HepG2 (cell line): ENCODE results near the gene OR4N5. TPM values are rescaled to one million over a fixed set of nuclear protein-coding genes. Genes with fewer than 3 reads are reported as not detected.

Source experiments
- ATAC-seq: fragments of 200-7000 bp; cut with Tn5 transposase; 3 replicates; pipeline ENCODE4 v1.9.1; 2020; ENCODE audit warnings: mild to moderate bottlenecking, moderate library complexity
- BruUV-seq: library from RNA; stranded (reverse); fragments of 400-500 nt; replicated peaks from 2 replicates; lab custom pipeline; 2021; lab: Mats Ljungman, UMichigan
- CTCF ChIA-PET: fragments of 300-600 bp; formaldehyde crosslinking; extraction: SDS; loops from one replicate; lab custom pipeline; 2021; ENCODE audit warnings: low total read pairs, inconsistent platforms, low intra/inter-chr PET ratio; lab: Yijun Ruan, JAX
- POLR2A ChIA-PET: fragments of 350-600 bp; sonication (Branson Sonifier 250); formaldehyde crosslinking; loops from one replicate; lab custom pipeline; 2020; ENCODE audit warnings: antibody characterized with exemption, inconsistent platforms; lab: Yijun Ruan, JAX
- DNase-seq: peaks from one replicate; pipeline ENCODE4 v3.0.0-alpha.2; 2015; ENCODE audit warnings: low spot score
- FAIRE-seq: peaks from 3 replicates; lab custom pipeline; 2011; peaks lifted over from hg19 to GRCh38; lab: Jason Lieb, UNC
- H2AFZ ChIP-seq: one replicate; pipeline ENCODE4 v1.6.1; 2011; ENCODE audit warnings: low read length, inconsistent platforms
- H3K27ac ChIP-seq: fragments of 300-600 bp; 3 replicates; pipeline ENCODE4 v1.8.0; 2011; ENCODE audit warnings: mixed run types, mild to moderate bottlenecking, mixed read lengths, low read length, inconsistent platforms; ENCODE audit not compliant: insufficient read depth; ENCODE audit errors: extremely low read length
- H3K27me3 ChIP-seq, 2 experiments: fragments of 200-600 bp in 1 of 2; 2 replicates in 1 of 2; 3 replicates in 1 of 2; pipeline versions ENCODE4 v1.6.0 to v1.8.0; 2011; ENCODE audit warnings: low read length in 2 of 2, mild to moderate bottlenecking in 2 of 2, moderate library complexity in 2 of 2, inconsistent platforms in 1 of 2; ENCODE audit not compliant: insufficient read depth in 2 of 2, control insufficient read depth in 1 of 2
- H3K36me3 ChIP-seq, 2 experiments: fragments of 200-600 bp in 1 of 2; replicated peaks in 1 of 2; 2 replicates in 1 of 2; 3 replicates in 1 of 2; pipeline versions ENCODE4 v1.5.1 to v1.8.0; 2011; ENCODE audit warnings: low read length in 2 of 2, inconsistent platforms in 1 of 2; ENCODE audit not compliant: insufficient read depth in 2 of 2, control insufficient read depth in 1 of 2
- H3K4me1 ChIP-seq: 2 replicates; pipeline ENCODE4 v1.5.1; 2012; ENCODE audit warnings: low read length, inconsistent platforms; ENCODE audit not compliant: insufficient read depth
- H3K4me2 ChIP-seq: 2 replicates; pipeline ENCODE4 v1.6.0; 2011; ENCODE audit warnings: low read depth, low read length, inconsistent platforms
- H3K4me3 ChIP-seq, 3 experiments: fragments of 200-600 bp in 1 of 3; sonication (generic), shearing (Covaris generic) in 1 of 3; replicated peaks in 1 of 3; 2 replicates each; pipeline ENCODE4 v1.5.1; 2011 to 2016; ENCODE audit warnings: low read length in 3 of 3, inconsistent platforms in 2 of 3, low read depth in 2 of 3, mild to moderate bottlenecking in 2 of 3, control low read depth in 1 of 3, mixed read lengths in 1 of 3; ENCODE audit not compliant: insufficient read depth in 1 of 3
- H3K79me2 ChIP-seq: one replicate; pipeline ENCODE4 v1.6.1; 2011; ENCODE audit warnings: low read length, inconsistent platforms; ENCODE audit not compliant: insufficient read depth
- H3K9ac ChIP-seq: 2 replicates; pipeline ENCODE4 v1.6.0; 2011; ENCODE audit warnings: mild to moderate bottlenecking, low read depth, low read length, inconsistent platforms; ENCODE audit not compliant: insufficient read depth
- H3K9me3 ChIP-seq: 2 replicates; pipeline ENCODE4 v1.5.1; 2012; ENCODE audit warnings: mild to moderate bottlenecking, low read length
- H4K20me1 ChIP-seq: 2 replicates; pipeline ENCODE4 v1.6.0; 2011; ENCODE audit warnings: inconsistent platforms, mild to moderate bottlenecking, low read length, moderate library complexity; ENCODE audit not compliant: insufficient read depth
- DRAP1 ChIP-seq: IDR thresholded peaks from 2 replicates; pipeline ENCODE4 v1.6.1; 2016; ENCODE audit warnings: missing genetic modification reagents, missing compliant biosample characterization
- FOXO1 ChIP-seq: sonication (generic); formaldehyde crosslinking; IDR thresholded peaks from 2 replicates; pipeline ENCODE4 v1.4.0; 2020; ENCODE audit warnings: missing genetic modification reagents
- LCORL ChIP-seq, 2 experiments: fragments of 450-650 bp in 1 of 2; sonication (generic) in 1 of 2; formaldehyde crosslinking in 1 of 2; IDR thresholded peaks; 2 replicates each; pipeline versions ENCODE4 v1.5.0 to v1.6.1; 2017 to 2020; ENCODE audit warnings: antibody characterized with exemption in 1 of 2, missing genetic modification reagents in 1 of 2
- MEIS2 ChIP-seq: sonication (generic); formaldehyde crosslinking; IDR thresholded peaks from 2 replicates; pipeline ENCODE4 v1.9.0; 2021; ENCODE audit warnings: mild to moderate bottlenecking, missing genetic modification reagents
- NAIF1 ChIP-seq: sonication (generic); formaldehyde crosslinking; IDR thresholded peaks from 2 replicates; pipeline ENCODE4 v1.5.0; 2020; ENCODE audit warnings: mild to moderate bottlenecking, missing genetic modification reagents, borderline replicate concordance
- NRL ChIP-seq: sonication (generic); formaldehyde crosslinking; IDR thresholded peaks from 2 replicates; pipeline ENCODE4 v1.5.0; 2020; ENCODE audit warnings: missing genetic modification reagents, mild to moderate bottlenecking, moderate library complexity, borderline replicate concordance
- ONECUT2 ChIP-seq: sonication (generic); formaldehyde crosslinking; IDR thresholded peaks from 2 replicates; pipeline ENCODE4 v1.4.0; 2020; ENCODE audit warnings: missing genetic modification reagents
- PHF20 ChIP-seq: sonication (generic); formaldehyde crosslinking; IDR thresholded peaks from 2 replicates; pipeline ENCODE4 v1.5.0; 2020; ENCODE audit warnings: mild to moderate bottlenecking, missing genetic modification reagents
- PITX1 ChIP-seq: sonication (generic); formaldehyde crosslinking; IDR thresholded peaks from 2 replicates; pipeline ENCODE4 v1.5.1; 2020; ENCODE audit warnings: mild to moderate bottlenecking, missing genetic modification reagents
- PTBP1 ChIP-seq: fragments of 200-400 bp; formaldehyde crosslinking; IDR thresholded peaks from 2 replicates; pipeline ENCODE4 v1.6.1; 2018; ENCODE audit warnings: low read length, low read depth; ENCODE audit not compliant: poor library complexity, severe bottlenecking
- ZNF362 ChIP-seq: sonication (generic); formaldehyde crosslinking; IDR thresholded peaks from 2 replicates; pipeline ENCODE4 v1.4.0; 2020; ENCODE audit warnings: missing genetic modification reagents, mild to moderate bottlenecking, borderline replicate concordance
- WGBS: methylation state at CpG from one replicate; pipeline ENCODE4 v1.1.6; 2017; ENCODE audit warnings: low lambda C conversion rate; 5-methylcytosine and 5-hydroxymethylcytosine counted together
- in situ Hi-C: cut with HindIII; loops from 2 replicates; pipeline ENCODE4 v1.10.0; 2017; ENCODE audit warnings: low pct_unique_long_range_greater_than_20kb; ENCODE audit not compliant: extremely low pct_ligation_motif_present
- intact Hi-C: fragments of 100-400 bp; cut with micrococcal nuclease; formaldehyde crosslinking; loops from one replicate; pipeline ENCODE4 v1.10.0; 2022; ENCODE audit not compliant: unreplicated experiment
- polyA plus RNA-seq, 8 experiments: library from polyadenylated mRNA; depleted of rRNA in 3 of 8; stranded (reverse) in 7 of 8; unstranded in 1 of 8; fragments of >200 nt; fragmentation: Illumina TruSeq in 4 of 8; extraction: Trizol in 4 of 8; gene quantifications; 2 replicates each; pipeline versions ENCODE4 v1.2.1 to v1.2.3, GENCODE V29; 2011 to 2016; ENCODE audit warnings: low read depth in 4 of 8, missing spikeins in 1 of 8, mixed read lengths in 1 of 8; ENCODE audit not compliant: insufficient read depth in 1 of 8
- total RNA-seq, 5 experiments: library from RNA; depleted of rRNA; stranded (reverse); fragments of >200 nt; fragmentation: Illumina TruSeq; extraction: Trizol; gene quantifications; 2 replicates each; pipeline ENCODE4 v1.2.3, GENCODE V29; 2016; ENCODE audit warnings: low read depth in 1 of 5

Gene OR4N5
- total and polyA plus RNA-seq, 2 of the 13 experiments (the other 11 are each of a cell fraction or from before 2014, with no cell fraction given), result not detected

GRCh38 chr14:20180486-20180885 is 41.9 kb downstream of the OR4N5 start (continued):
- no peak for TF ChIP-seq NAIF1 (CRISPR knock-in tag)
- TF ChIP-seq, all 625 proteins: peak for 0

- 0% methylated on average over 4 of the region's 5 CpGs for whole genome bisulfite sequencing
- Histone ChIP-seq H3K9ac (no peak overlapping the region), H3K27me3 (no peaks in the 10 kb centered on the region), H3K79me2 (no peaks in the 10 kb centered on the region), H3K9me3 (no peaks in the 10 kb centered on the region), H3K4me2 (no peak overlapping the region), H3K36me3 (no peaks in the 10 kb centered on the region), H3K4me3 (no peak overlapping the region), H2AFZ (no peak overlapping the region), H3K27ac (no peak overlapping the region), H4K20me1 (no peaks in the 10 kb centered on the region), H3K4me1 (no peaks in the 10 kb centered on the region)
- CTCF ChIA-PET, result no interaction called here
- FAIRE-seq (no peak), DNase-seq (no peak), ATAC-seq (no peak)
- TF ChIP-seq PTBP1 (no peak), DRAP1 (CRISPR knock-in tag) (no peak), PHF20 (CRISPR knock-in tag) (no peak), ONECUT2 (CRISPR knock-in tag) (no peak), FOXO1 (no peak), ZNF362 (CRISPR knock-in tag) (no peak), NRL (CRISPR knock-in tag) (no peak), MEIS2 (CRISPR knock-in tag) (no peak), LCORL (IDR thresholded peaks at IDR 0.05) (no peak), LCORL (CRISPR knock-in tag; IDR thresholded peaks at IDR 0.05) (no peak), PITX1 (no peak)
- intact Hi-C loops, result no loop called here
- BruUV-seq, result no TSS peak
- POLR2A ChIA-PET, result no interaction called here
- in situ Hi-C loops, result no loop called here
These were observed 45.6 kb downstream of the OR4N5 start for GRCh38 chr14:20184181-20184580.
